Right atrium auricular region (tissue), 2 donors: Measurements from ENCODE around the gene CUL3. TPM values are rescaled to one million over a fixed set of nuclear protein-coding genes. Genes with fewer than 3 reads are reported as not detected.

Experiments
- DNase-seq: peaks from one replicate; pipeline ENCODE4 v3.0.0-alpha.2; 2019; ENCODE audit warnings: low spot score
- H3K27ac ChIP-seq, 2 donors: fragments of 200-600 bp; sonication (generic); 1 replicate in 1 of 2; 2 replicates in 1 of 2; pipeline ENCODE4 v1.5.1; 2016 to 2019
- H3K27me3 ChIP-seq, 2 donors: fragments of 200-600 bp; sonication (generic); one replicate each; pipeline versions ENCODE4 v1.5.1 to v1.6.0; 2017 to 2019
- H3K36me3 ChIP-seq: fragments of 200-600 bp; sonication (generic); one replicate; pipeline ENCODE4 v1.5.1; 2016
- H3K4me1 ChIP-seq, 2 donors: fragments of 200-600 bp; sonication (generic); one replicate each; pipeline versions ENCODE4 v1.5.1 to v1.6.0; 2017 to 2019
- H3K4me3 ChIP-seq, 2 donors: fragments of 200-600 bp; sonication (generic); 1 replicate in 1 of 2; 2 replicates in 1 of 2; pipeline ENCODE4 v1.5.1; 2017 to 2019; ENCODE audit warnings: mild to moderate bottlenecking in 1 of 2, moderate library complexity in 1 of 2
- H3K9me3 ChIP-seq, 2 donors: fragments of 200-600 bp; sonication (generic); one replicate each; pipeline ENCODE4 v1.5.1; 2019
- CTCF ChIP-seq, 2 donors: fragments of 200-600 bp; sonication (generic); IDR thresholded peaks; one replicate each; pipeline ENCODE4 v1.5.1; 2019; ENCODE audit warnings: antibody characterized with exemption in 2 of 2
- total RNA-seq, 2 donors: library from RNA; depleted of rRNA; stranded (reverse); fragments of >200 nt; gene quantifications; one replicate each; pipeline ENCODE4 v1.1.0, GENCODE V29; 2016

The CUL3 gene
- total RNA-seq, 2 donors from 2014 or later: 43.5 to 51.4 TPM

- no peak for DNase-seq
- Histone ChIP-seq H3K27ac (no peak overlapping the region), H3K9me3 (no peaks in the 10 kb centered on the region), H3K4me1 (peaks cover 0 to 44% of the 10 kb centered on the region in 2 donors), H3K4me3 (no peak overlapping the region), H3K36me3 (no peaks in the 10 kb centered on the region), H3K27me3 (no peaks in the 10 kb centered on the region)
- TF ChIP-seq CTCF (IDR thresholded peaks at IDR 0.05): no peak
Observed at GRCh38 chr2:224565452-224566035, 19.6 kb downstream of the CUL3 start.

GRCh38 chr2:224563537-224563936 lies 21.6 kb downstream of the CUL3 start:
- peaks cover 0 to 25% of the 10 kb centered on the region in 2 donors for H3K4me1 ChIP-seq
- no peak for DNase-seq
- no peaks in the 10 kb centered on the region for H3K27me3 ChIP-seq
- no peak overlapping the region for H3K27ac ChIP-seq
- no peaks in the 10 kb centered on the region for H3K36me3 ChIP-seq
- H3K4me3 ChIP-seq: no peak overlapping the region
- H3K9me3 ChIP-seq: no peaks in the 10 kb centered on the region
- no peak for TF ChIP-seq CTCF (IDR thresholded peaks at IDR 0.05)

- no peaks in the 10 kb centered on the region for H3K27me3 ChIP-seq
- DNase-seq: no peak
- H3K4me1 ChIP-seq: peaks cover 0 to 18% of the 10 kb centered on the region in 2 donors
- no peak for TF ChIP-seq CTCF (IDR thresholded peaks at IDR 0.05)
- H3K36me3 ChIP-seq: no peaks in the 10 kb centered on the region
- H3K27ac ChIP-seq: no peak overlapping the region
- H3K4me3 ChIP-seq: no peak overlapping the region
- H3K9me3 ChIP-seq: no peaks in the 10 kb centered on the region
Observed at GRCh38 chr2:224562831-224563230, 22.3 kb downstream of the CUL3 start.

- H3K27me3 ChIP-seq: no peaks in the 10 kb centered on the region
- peaks cover 0 to 17% of the 10 kb centered on the region in 2 donors for H3K4me1 ChIP-seq
- no peak for TF ChIP-seq CTCF (IDR thresholded peaks at IDR 0.05)
- no peak overlapping the region for H3K4me3 ChIP-seq
- H3K27ac ChIP-seq: no peak overlapping the region
- no peaks in the 10 kb centered on the region for H3K36me3 ChIP-seq
- H3K9me3 ChIP-seq: no peaks in the 10 kb centered on the region
- no peak for DNase-seq
Observed at GRCh38 chr2:224561234-224562005, 23.7 kb downstream of the CUL3 start.

GRCh38 chr2:224560549-224560948 lies 24.6 kb downstream of the CUL3 start:
- Histone ChIP-seq H3K27me3 (no peaks in the 10 kb centered on the region), H3K4me1 (peaks cover 0 to 17% of the 10 kb centered on the region in 2 donors), H3K4me3 (no peak overlapping the region), H3K27ac (no peak overlapping the region), H3K36me3 (no peaks in the 10 kb centered on the region), H3K9me3 (no peaks in the 10 kb centered on the region)
- DNase-seq: no peak
- TF ChIP-seq CTCF (IDR thresholded peaks at IDR 0.05): no peak
